HepG2 (cell line): ENCODE measurements around the gene MYRIP.

ENCODE experiments used
- CTCF ChIP-seq: sonication (generic); formaldehyde crosslinking; IDR thresholded peaks from 2 replicates; pipeline ENCODE4 v1.5.0; 2020; ENCODE audit warnings: mild to moderate bottlenecking, missing genetic modification reagents, moderate library complexity
- JUND ChIP-seq: sonication (generic); formaldehyde crosslinking; IDR thresholded peaks from 2 replicates; pipeline ENCODE4 v1.8.0; 2022; ENCODE audit warnings: mild to moderate bottlenecking, missing genetic modification reagents
- POLR2A ChIP-seq, 2 experiments: IDR thresholded peaks; 2 replicates each; pipeline ENCODE4 v1.6.1; 2011; ENCODE audit warnings: low read depth in 2 of 2, low read length in 2 of 2, mild to moderate bottlenecking in 1 of 2, moderate library complexity in 1 of 2; ENCODE audit not compliant: insufficient read depth in 1 of 2
- ZBTB44 ChIP-seq: sonication (generic); formaldehyde crosslinking; IDR thresholded peaks from 2 replicates; pipeline ENCODE4 v1.4.0; 2020; ENCODE audit warnings: missing genetic modification reagents
- ZZZ3 ChIP-seq: sonication (generic); formaldehyde crosslinking; IDR thresholded peaks from 2 replicates; pipeline ENCODE4 v1.4.0; 2020; ENCODE audit warnings: missing genetic modification reagents, mild to moderate bottlenecking, borderline replicate concordance

- no peak for TF ChIP-seq ZZZ3 (CRISPR knock-in tag)
- no peak for TF ChIP-seq CTCF (CRISPR knock-in tag)
- no peak for TF ChIP-seq ZBTB44
- no peak for TF ChIP-seq POLR2A (IDR thresholded peaks at IDR 0.05; ENCODE audit: insufficient read depth in 1 of 2, low read depth in 2 of 2, low read length in 2 of 2)
- TF ChIP-seq JUND (CRISPR knock-in tag): no peak
Observed at GRCh38 chr3:40178012-40178594, 368.7 kb downstream of the MYRIP start.
